ENCODE data around the gene FXYD7. TPM values are rescaled to one million over a fixed set of nuclear protein-coding genes. Genes with fewer than 3 reads are reported as not detected.

Gene FXYD7
- total RNA-seq, 3 donors from 2014 or later, result 1.5 TPM; not detected in 2

- ATAC-seq (no peak), DNase-seq (no peak)
- no peaks in the 10 kb centered on the region for H3K4me1 ChIP-seq (ENCODE audit: low read depth)
- no peaks in the 10 kb centered on the region for H3K36me3 ChIP-seq (ENCODE audit: low read depth)
- no peak for TF ChIP-seq CTCF (IDR thresholded peaks at IDR 0.05)
- peaks cover 7% of the 10 kb centered on the region for H3K9me3 ChIP-seq
- no peak overlapping the region for H3K4me3 ChIP-seq
- intact Hi-C loops (cut with DNase I, micrococcal nuclease), result no loop called here
These were observed 16.6 kb downstream of the FXYD7 start for GRCh38 chr19:35159606-35160005.

- TF ChIP-seq CTCF (IDR thresholded peaks at IDR 0.05), result no peak
- Histone ChIP-seq H3K9me3 (peaks cover 7% of the 10 kb centered on the region), H3K36me3 (ENCODE audit: low read depth) (no peaks in the 10 kb centered on the region), H3K4me1 (ENCODE audit: low read depth) (no peaks in the 10 kb centered on the region), H3K4me3 (no peak overlapping the region)
- intact Hi-C loops (cut with DNase I, micrococcal nuclease), result no loop called here
- no peak for ATAC-seq
- no peak for DNase-seq
These were observed 17.8 kb downstream of the FXYD7 start for GRCh38 chr19:35160629-35161433.

- Histone ChIP-seq H3K4me3 (no peak overlapping the region), H3K4me1 (ENCODE audit: low read depth) (no peaks in the 10 kb centered on the region), H3K36me3 (ENCODE audit: low read depth) (no peaks in the 10 kb centered on the region), H3K9me3 (peaks cover 11% of the 10 kb centered on the region)
- DNase-seq (no peak), ATAC-seq (no peak)
- TF ChIP-seq CTCF (IDR thresholded peaks at IDR 0.05), result no peak
- intact Hi-C loops (cut with DNase I, micrococcal nuclease), result no loop called here
These were observed 18.3 kb downstream of the FXYD7 start for GRCh38 chr19:35161434-35161743.

GRCh38 chr19:35162471-35163326, 19.6 kb downstream of the FXYD7 start:
- Histone ChIP-seq H3K9me3 (peaks cover 14% of the 10 kb centered on the region), H3K4me3 (no peak overlapping the region), H3K36me3 (ENCODE audit: low read depth) (no peaks in the 10 kb centered on the region), H3K4me1 (ENCODE audit: low read depth) (no peaks in the 10 kb centered on the region)
- intact Hi-C loops (cut with DNase I, micrococcal nuclease), result no loop called here
- DNase-seq (no peak), ATAC-seq (no peak)
- TF ChIP-seq CTCF (IDR thresholded peaks at IDR 0.05), result no peak

- H3K4me1 ChIP-seq (ENCODE audit: low read depth), result no peaks in the 10 kb centered on the region
- DNase-seq, result no peak
- H3K4me3 ChIP-seq, result no peak overlapping the region
- intact Hi-C loops (cut with DNase I, micrococcal nuclease), result no loop called here
- peaks cover 14% of the 10 kb centered on the region for H3K9me3 ChIP-seq
- no peaks in the 10 kb centered on the region for H3K36me3 ChIP-seq (ENCODE audit: low read depth)
- no peak for ATAC-seq
- no peak for TF ChIP-seq CTCF (IDR thresholded peaks at IDR 0.05)
These were observed 21.4 kb downstream of the FXYD7 start for GRCh38 chr19:35164418-35164817.
